H1 (cell line): ENCODE data around the gene CD84. TPM values are rescaled to one million over a fixed set of nuclear protein-coding genes. Genes with fewer than 3 reads are reported as not detected.

Source experiments
- CBX8 ChIP-seq: fragments of 300-800, 300-1000 bp; sonication (generic); IDR thresholded peaks from 2 replicates; pipeline ENCODE4 v1.7.1; 2016; ENCODE audit warnings: low read depth, low read length, borderline replicate concordance
- CEBPB ChIP-seq: IDR thresholded peaks from 2 replicates; pipeline ENCODE4 v1.6.1; 2012; ENCODE audit warnings: low read depth, low read length
- CHD2 ChIP-seq: IDR thresholded peaks from 2 replicates; pipeline ENCODE4 v1.6.1; 2012; ENCODE audit warnings: low read length, improper control_type of control experiment
- FOSL1 ChIP-seq: IDR thresholded peaks from 2 replicates; pipeline ENCODE4 v1.6.1; 2011; ENCODE audit warnings: mild to moderate bottlenecking, low read depth, low read length, moderate library complexity; ENCODE audit not compliant: insufficient read depth
- POLR2AphosphoS5 ChIP-seq: IDR thresholded peaks from 2 replicates; pipeline ENCODE4 v1.6.1; 2011; ENCODE audit warnings: low read depth, low read length
- RFX5 ChIP-seq: IDR thresholded peaks from 2 replicates; pipeline ENCODE4 v1.6.1; 2011; ENCODE audit warnings: low read depth, low read length, improper control_type of control experiment, borderline replicate concordance
- ZNF274 ChIP-seq: IDR thresholded peaks from 2 replicates; pipeline ENCODE4 v1.7.0; 2012; ENCODE audit warnings: low read length, borderline replicate concordance; ENCODE audit errors: extremely low read depth
- polyA plus RNA-seq, 7 experiments: library from polyadenylated mRNA; depleted of rRNA in 3 of 7; stranded (reverse) in 5 of 7; unstranded in 2 of 7; fragments of >200 nt in 5 of 7; fragments of 200-250 nt in 2 of 7; gene quantifications; 1 replicate in 5 of 7; 2 replicates in 1 of 7; 4 replicates in 1 of 7; pipeline versions ENCODE4 v1.2.1 to v1.2.3, GENCODE V29; 2011 to 2013; ENCODE audit warnings: missing spikeins in 2 of 7, mixed read lengths in 2 of 7
- total RNA-seq: library from RNA; stranded (reverse); fragmentation: NEBNext Ultra II Directional; extraction: Animal tissue kit (Norgen Biotek cat#: 25700); gene quantifications from 2 replicates; pipeline ENCODE4 v1.2.1, GENCODE V29; 2021

The CD84 gene
- total and polyA plus RNA-seq, 2 of the 8 experiments (the other 6 are each of a cell fraction or from before 2014, with no cell fraction given), result not detected

GRCh38 chr1:160612613-160613218 lies 33.4 kb upstream of the CD84 start (continued):
- TF ChIP-seq CBX8 (no peak), RFX5 (no peak), CEBPB (no peak), ZNF274 (no peak), POLR2AphosphoS5 (no peak), FOSL1 (no peak), CHD2 (no peak)
